Hematopoietic multipotent progenitor cell treated with erythropoietin and hydrocortisone succinate and interleukin-3 and kit ligand, for 6 days (in vitro differentiated cells): ENCODE results near the gene CACNA1H.
"Not testable (repeated sequence)": the region's sequence is repeated elsewhere in the genome, so short reads cannot be mapped to it uniquely, and the experiment has no call there.

Experiments
- DNase-seq: peaks from one replicate; pipeline ENCODE4 v3.0.0-alpha.2; 2015

Gene CACNA1H

GRCh38 chr16:1215574-1216295, 62.8 kb downstream of the CACNA1H start:
- no peak for DNase-seq

DNA sequence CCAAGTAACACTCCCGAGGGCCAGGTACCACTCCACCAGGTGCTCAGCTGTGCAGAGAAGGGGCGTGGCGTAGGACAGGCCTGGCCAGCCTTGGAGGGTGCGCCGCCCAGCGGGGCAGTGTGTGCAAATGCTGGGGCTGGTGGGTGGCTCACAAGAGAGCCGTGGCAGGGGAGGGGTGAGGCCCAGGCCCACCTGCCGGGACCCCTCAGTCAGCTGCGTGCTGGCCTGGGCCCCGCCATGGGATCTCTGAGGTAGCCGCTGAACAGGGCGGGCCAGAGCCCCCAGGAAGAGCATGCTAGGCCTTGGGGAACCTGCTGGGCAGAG, 63.4 kb downstream of the CACNA1H start:
- DNase-seq: no peak

DNA sequence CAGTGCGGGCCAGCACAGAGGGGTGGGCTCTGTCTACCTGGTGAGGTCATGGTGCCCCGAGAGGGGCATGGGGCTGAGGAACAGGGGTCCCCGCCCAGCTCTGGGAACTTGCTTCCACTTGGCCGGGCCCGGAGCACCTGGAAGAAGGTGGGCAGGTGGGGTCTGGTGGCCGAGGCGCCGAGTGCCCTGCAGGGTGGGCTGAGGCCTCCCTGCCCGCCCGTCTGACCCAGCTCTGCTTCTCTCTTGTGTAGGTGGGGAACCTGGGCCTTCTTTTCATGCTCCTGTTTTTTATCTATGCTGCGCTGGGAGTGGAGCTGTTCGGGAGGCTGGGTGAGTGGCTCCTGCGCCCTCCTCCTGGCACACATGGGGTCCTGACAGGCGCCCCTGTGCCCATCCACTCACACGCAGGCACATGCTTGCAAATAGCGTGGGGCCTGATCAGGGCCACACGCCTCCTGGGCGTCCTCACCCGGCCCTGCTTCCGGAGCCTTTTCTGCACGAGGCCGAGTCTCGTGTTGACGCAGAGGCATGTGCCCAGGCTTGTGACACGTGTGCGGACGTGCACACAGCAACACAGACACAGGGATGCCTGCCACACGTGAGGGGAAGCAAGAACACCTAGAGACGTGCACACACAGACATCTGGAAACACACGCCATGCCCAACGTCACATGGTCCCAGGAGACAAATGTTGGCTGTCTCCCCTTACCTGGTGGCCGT, 63.9 kb downstream of the CACNA1H start:
- DNase-seq: no peak

GRCh38 chr16:1217526-1217925, 64.6 kb downstream of the CACNA1H start:
- DNase-seq: no peak

DNA sequence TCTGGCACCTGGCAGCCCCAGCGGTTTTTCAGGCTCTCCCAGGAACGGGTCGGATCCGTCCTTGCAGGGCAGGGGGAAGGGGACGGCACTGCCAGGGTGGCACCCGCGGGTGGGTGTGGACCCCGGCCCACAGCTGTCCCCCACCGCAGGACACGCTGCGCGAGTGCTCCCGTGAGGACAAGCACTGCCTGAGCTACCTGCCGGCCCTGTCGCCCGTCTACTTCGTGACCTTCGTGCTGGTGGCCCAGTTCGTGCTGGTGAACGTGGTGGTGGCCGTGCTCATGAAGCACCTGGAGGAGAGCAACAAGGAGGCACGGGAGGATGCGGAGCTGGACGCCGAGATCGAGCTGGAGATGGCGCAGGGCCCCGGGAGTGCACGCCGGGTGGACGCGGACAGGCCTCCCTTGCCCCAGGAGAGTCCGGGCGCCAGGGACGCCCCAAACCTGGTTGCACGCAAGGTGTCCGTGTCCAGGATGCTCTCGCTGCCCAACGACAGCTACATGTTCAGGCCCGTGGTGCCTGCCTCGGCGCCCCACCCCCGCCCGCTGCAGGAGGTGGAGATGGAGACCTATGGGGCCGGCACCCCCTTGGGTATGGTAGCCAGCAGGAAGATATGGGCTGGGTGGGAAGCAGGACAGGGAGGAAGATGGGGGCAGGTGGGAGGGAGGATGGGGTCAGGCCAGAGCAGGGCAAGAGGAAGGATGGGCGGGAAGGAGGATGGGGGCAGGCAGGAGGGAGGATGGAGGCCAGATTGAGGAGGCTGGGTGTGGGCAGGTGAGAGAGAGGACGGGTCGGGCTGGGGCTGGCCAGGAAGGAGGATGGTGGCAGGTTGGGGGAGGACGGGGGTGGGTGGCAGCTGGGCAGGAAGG, 65.4 kb downstream of the CACNA1H start:
- no peak for DNase-seq

GRCh38 chr16:1218930-1219611, 66.2 kb downstream of the CACNA1H start:
- no peak for DNase-seq

- no peak for DNase-seq
Measured at GRCh38 chr16:1220098-1220728, 67.3 kb downstream of the CACNA1H start.

- no peak for DNase-seq
Measured at GRCh38 chr16:1220841-1221627, 68.1 kb downstream of the CACNA1H start.

DNA sequence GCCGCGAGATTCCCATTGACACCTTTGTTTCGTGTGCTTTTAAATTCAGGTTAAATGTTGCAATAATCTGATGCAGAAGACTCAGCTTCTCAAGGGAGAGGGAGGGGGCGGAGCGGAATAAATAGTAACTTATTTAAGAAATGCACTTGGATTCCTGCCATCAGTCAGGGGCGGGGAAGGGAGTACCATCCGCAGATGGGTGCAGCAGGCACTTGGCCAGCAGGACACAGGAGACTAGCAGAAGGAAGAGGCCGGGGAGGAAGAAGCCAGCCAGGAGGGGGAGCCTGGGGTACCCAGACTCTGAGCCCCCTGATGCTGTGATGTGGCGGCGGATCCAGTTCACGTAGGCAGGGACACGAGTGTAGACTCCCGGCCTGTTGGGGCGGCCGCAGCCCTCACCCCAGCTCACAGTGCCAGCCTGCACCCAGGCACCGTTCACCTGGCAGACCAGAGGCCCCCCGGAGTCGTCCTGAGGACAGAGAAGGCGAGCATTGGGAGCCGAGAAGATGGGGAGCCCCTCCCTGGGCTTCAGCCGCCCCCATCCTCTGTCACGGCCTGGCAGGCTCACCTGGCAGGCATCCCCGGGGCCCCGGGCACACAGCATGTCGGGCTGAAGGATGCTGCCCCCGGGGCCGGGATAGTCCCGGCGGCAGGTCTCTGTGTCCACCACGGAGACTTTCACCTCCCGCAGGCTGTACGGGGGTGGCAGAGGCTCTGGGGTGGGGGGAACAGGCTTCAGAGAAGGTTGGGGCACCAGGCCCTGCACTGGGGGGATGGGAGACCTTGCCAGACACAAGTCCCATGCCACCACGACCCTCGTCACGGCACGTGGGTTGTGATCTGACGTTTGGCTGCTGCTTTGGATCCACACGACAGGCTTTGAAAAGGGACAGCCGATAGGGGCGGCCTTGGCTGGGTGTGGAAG, 69.0 kb downstream of the CACNA1H start:
- DNase-seq: peak; percentile 55

DNA sequence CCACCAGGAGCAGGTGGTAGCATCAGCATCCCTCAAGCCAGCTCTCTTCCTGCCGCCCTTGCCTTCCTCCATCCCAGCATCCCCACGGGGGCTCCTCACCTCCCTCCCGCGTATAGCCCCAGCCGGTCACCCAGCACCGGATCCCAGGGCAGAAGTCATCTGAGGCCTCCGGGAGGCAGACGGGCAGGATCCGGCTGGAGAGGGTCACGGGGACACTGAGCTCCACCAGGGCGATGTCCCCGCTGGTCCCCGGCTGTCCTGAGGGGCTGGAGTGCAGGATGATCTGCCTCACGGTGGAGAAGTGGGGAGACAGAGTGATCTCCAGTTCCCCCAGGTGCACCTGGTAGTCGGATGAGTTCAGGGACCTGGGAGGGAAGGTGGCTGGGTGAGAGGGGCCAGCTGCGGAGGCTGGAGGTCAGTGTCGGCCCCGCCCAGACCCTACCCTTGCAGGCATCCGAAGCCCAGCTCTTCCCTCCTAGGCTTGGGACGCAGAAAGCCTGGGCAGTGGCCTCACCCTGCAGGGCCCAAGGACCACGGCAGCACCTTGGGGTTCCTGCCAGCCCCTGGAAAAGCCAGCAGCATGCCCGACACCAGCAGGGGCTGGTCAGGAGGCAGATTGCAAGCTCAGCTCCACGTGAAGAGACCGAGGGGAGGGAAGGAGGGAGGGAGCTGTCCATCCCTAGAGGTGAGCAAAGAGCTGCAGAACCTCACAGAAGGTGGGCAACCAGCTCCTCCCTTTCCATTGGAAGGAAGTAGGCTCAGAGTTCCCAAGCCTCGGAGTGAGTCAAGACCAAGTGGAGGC, 69.8 kb downstream of the CACNA1H start:
- DNase-seq: no peak

DNA sequence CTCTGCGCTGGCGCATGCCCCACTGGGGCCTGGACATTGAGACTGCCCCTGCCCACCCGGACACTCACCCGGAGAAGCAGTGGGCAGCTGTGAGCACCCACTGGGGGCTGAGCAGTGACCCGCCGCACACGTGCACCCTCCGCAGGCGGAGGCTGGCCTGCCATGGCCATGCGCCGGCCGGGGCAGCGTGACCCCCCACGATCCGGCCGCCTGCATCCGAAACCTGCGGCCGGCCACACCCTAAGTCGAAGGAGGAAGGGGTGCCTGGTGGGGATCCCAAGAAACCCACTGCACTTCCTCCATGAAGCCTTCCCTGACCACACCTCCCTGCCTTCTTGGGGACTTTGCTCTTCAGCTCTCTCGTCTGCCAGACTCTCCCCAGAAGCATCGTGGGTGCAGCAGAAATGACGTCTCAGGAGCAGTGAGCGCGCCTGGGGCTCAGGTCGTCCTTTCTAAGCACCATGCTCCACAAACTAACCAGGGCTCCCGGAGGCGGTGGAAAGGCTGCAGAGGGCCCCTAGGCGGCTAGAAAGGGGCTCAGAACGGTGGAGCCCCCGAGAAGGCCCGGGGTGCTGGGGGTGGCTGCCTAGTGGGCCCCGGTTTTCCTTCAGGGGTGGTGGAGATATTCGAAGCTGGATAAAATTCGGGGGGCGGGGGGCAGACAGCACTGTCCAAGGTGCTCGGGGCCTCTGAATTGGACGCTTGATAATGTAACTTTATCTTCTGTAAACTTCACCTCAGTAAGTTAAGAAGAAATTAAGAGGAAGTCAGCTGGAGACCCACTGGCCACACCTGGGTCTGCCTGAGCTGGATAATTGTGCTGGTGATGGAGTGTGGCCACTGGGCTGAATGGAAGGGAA, 70.7 kb downstream of the CACNA1H start:
- peak; percentile 18 for DNase-seq

DNA sequence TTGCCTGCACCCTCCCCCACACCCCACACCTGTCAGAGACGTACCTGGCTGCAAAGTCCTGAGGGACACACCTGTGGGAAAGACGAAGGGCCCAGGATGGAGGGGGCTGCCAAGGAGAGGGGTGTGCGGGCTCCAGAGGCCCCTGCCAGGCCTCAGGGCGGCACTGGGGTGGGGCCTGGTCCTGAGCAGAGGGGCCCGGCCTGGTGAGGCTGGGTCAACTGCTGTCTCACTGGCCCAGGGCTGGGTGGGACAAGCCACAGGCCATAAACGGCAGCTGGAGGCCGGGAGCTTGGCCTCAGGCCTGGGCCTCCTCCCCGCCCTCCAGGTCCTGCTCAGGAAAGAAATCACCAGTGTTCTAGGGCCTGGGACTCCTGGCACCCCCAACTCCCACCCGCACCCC, 71.7 kb downstream of the CACNA1H start:
- DNase-seq: no peak

DNA sequence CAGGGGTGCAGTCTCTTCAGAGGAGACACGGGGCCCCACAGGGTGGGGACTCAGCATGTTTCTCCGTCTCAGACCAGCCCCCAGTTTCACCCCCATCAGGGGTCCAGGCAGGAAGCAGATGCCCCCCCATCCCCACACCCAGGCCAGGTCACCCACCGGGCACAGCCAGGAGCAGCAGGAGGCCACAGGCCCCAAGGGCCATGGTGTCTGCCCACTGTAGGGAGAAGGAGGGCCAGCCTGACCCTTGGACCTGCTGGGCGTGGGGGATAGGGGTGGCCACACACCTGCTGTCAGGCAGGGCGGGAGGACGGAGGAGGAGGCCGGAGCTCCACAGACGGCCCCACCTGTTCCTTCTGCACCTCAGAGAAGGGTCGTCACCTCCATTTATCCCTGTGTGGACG, 72.1 kb downstream of the CACNA1H start, which contains the start of gene TPSG1:
Gene TPSG1, minus strand, starts transcription at position 218 of the 401 bp plus-strand sequence. Its CDS starts 16 bp downstream, at position 202.
- DNase-seq: no peak

DNA sequence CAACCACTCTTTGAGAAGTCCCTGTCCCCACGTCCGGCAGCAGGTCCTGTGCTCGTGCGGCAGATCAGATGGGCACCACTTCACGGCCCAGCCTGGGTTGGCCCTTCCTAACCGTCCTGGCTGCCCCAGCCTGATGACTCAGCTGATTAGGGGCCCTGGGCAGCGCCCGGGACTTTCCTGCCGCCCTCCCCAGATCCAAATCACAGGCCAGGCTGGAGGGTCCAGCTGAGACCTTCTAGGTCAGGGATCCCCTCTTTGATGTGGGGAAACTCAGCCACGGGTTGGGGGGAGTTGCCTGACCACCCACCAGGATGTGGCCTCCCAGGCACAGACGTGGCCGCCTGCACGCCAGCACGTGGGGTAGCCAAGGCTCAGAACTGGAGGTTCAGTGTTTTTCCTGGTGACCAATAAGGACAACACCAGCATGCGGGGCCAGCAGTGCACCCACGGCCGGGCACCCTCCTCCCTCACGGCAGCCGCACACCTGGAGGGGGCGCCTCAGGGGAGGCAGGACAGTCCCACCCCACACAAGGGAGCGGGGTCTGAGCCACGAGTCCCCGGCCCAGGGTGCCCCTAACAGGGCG, 72.9 kb downstream of the CACNA1H start:
- peak; percentile 36 for DNase-seq

- DNase-seq: not testable (repeated sequence)
Measured at GRCh38 chr16:1226692-1227091, 73.8 kb downstream of the CACNA1H start.

DNA sequence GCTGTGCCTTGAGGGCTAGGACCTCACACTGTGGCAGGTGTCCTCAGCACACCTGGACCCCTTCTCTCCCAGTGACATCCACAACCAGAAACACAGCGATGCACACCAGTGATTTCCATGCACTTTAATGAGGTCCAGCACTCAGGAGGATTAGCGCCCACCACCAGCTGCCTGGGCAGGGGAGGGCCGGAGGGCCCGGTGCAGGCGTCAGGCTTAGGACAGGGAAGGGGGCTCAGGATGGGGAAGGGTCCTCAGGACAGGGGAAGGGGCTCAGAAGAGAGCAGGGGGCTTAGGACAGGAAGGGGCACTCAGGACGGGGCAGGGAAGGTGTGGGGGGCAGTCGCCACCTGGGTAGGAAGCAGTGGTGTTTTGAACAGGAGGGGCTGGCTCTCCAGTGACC, 75.3 kb downstream of the CACNA1H start:
- DNase-seq: not testable (repeated sequence)

DNA sequence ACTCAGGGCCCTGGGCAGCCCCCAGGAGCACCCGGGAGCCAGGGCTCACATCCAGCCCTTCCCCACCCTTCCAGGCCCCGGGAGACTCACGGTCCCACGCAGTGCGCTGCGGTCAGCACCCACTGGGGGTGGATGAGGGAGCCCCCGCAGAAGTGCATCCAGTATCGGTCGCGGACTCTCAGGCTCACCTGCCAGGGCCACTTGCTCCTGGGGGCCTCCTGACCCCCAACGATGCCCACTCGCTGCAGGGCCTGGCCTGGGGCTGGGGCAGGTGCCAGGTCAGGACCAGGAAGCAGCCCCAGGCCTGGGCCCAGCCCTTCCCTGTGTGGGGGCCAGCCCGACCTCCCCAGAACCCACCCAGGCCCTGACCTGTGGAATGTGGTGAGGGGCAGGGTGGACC, 76.6 kb downstream of the CACNA1H start:
- not testable (repeated sequence) for DNase-seq

- DNase-seq: not testable (repeated sequence)
Measured at GRCh38 chr16:1230084-1230470, 77.2 kb downstream of the CACNA1H start, which contains the start of gene TPSB2. Gene TPSB2, minus strand, starts transcription at chr16:1230184. Its CDS starts 233 bp downstream, at chr16:1229951.
